ENCODE data around the gene LHFPL3. TPM values are rescaled to one million over a fixed set of nuclear protein-coding genes. Genes with fewer than 3 reads are reported as not detected.

Gene LHFPL3
- total and polyA plus RNA-seq, 2 experiments from 2014 or later = 0.24 TPM; not detected in 1

DNA sequence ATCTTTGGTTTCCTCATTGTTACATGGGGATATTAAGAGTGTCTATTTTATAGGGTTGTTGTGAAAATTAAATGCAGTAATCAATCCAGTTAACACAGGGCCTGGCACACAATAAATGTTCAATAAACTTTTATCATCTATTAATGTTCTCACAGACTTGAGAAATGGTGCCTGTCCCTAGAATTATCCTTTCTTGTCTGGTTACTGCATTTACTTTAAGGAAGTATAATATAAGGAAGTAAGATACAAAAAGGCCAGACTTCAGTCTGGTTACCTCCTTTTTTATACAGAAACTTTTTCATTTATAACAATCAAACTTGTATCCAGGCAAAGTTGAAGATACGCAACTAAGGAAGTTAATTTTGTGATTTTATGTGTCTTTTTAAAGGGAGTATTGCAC is 117.0 kb downstream of the LHFPL3 start:
- Histone ChIP-seq H3K4me3 (no peak overlapping the region), H3K27ac (ENCODE audit: low read depth) (no peak overlapping the region), H2AFZ (no peak overlapping the region), H3K9me2 (ENCODE audit: insufficient read depth) (no peaks in the 10 kb centered on the region), H3K4me2 (no peak overlapping the region), H3K36me3 (ENCODE audit: insufficient read depth) (no peaks in the 10 kb centered on the region), H3K4me1 (ENCODE audit: insufficient read depth) (no peaks in the 10 kb centered on the region), H4K20me1 (replicated peaks; ENCODE audit: insufficient read depth) (no peaks in the 10 kb centered on the region), H3K27me3 (ENCODE audit: insufficient read depth) (no peaks in the 10 kb centered on the region), H3K79me2 (replicated peaks; ENCODE audit: insufficient read depth) (no peaks in the 10 kb centered on the region), H3F3A (replicated peaks; ENCODE audit: low read depth) (no peaks in the 10 kb centered on the region)
- H3K27ac Mint-ChIP-seq = no peak overlapping the region
- H3K9me3 Mint-ChIP-seq = no peaks in the 10 kb centered on the region
- H3K4me1 Mint-ChIP-seq = no peaks in the 10 kb centered on the region
- no peak overlapping the region for H3K4me3 Mint-ChIP-seq
- no peaks in the 10 kb centered on the region for H3K36me3 Mint-ChIP-seq (ENCODE audit: low read depth)
- DNase-seq (ENCODE audit: low spot score) (no peak), ATAC-seq (no peak)
- H3K27me3 Mint-ChIP-seq (ENCODE audit: insufficient read depth, low read depth, poor library complexity) = peaks cover 3% of the 10 kb centered on the region
- TF ChIP-seq EZH2 (IDR thresholded peaks at IDR 0.05; ENCODE audit: low read depth, unreplicated experiment) (no peak), ZNF114 (CRISPR knock-in tag; IDR thresholded peaks at IDR 0.05) (no peak), STAT1 (IDR thresholded peaks at IDR 0.05; ENCODE audit: unreplicated experiment) (no peak), POLR2AphosphoS5 (IDR thresholded peaks at IDR 0.05; ENCODE audit: low read depth) (no peak)
- TF ChIP-seq, protein P1, sequence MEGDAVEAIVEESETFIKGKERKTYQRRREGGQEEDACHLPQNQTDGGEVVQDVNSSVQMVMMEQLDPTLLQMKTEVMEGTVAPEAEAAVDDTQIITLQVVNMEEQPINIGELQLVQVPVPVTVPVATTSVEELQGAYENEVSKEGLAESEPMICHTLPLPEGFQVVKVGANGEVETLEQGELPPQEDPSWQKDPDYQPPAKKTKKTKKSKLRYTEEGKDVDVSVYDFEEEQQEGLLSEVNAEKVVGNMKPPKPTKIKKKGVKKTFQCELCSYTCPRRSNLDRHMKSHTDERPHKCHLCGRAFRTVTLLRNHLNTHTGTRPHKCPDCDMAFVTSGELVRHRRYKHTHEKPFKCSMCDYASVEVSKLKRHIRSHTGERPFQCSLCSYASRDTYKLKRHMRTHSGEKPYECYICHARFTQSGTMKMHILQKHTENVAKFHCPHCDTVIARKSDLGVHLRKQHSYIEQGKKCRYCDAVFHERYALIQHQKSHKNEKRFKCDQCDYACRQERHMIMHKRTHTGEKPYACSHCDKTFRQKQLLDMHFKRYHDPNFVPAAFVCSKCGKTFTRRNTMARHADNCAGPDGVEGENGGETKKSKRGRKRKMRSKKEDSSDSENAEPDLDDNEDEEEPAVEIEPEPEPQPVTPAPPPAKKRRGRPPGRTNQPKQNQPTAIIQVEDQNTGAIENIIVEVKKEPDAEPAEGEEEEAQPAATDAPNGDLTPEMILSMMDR (conservative IDR thresholded peaks at IDR 0.05; ENCODE audit: low read depth in 2 of 2) = no peak

DNA sequence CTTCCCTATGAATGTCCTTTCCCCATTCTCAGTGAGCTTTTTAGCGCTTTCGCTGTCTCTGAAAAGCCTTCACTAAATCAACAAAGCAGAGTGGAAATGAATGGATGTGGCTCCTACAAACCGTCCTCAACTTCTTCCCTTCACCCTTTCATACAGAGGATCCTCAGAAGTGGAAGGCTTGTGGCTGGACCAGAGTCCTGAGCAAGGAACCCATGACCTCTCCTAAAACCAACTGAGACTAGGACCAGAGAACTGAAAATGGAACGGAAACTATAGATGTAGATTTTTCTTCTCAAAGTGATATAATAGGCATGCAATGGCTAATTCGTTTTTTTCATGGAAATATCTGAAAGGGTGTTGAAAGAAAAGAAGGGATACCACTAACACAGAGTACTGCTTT is 122.5 kb downstream of the LHFPL3 start:
- Histone ChIP-seq H3K36me3 (ENCODE audit: insufficient read depth) (no peaks in the 10 kb centered on the region), H4K20me1 (replicated peaks; ENCODE audit: insufficient read depth) (no peaks in the 10 kb centered on the region; the same call in 1 of the 2 replicates), H3K4me3 (no peak overlapping the region), H3K4me2 (no peak overlapping the region), H3K79me2 (replicated peaks; ENCODE audit: insufficient read depth) (no peaks in the 10 kb centered on the region), H2AFZ (no peak overlapping the region), H3K9me2 (ENCODE audit: insufficient read depth) (no peaks in the 10 kb centered on the region), H3K27ac (ENCODE audit: low read depth) (no peak overlapping the region), H3F3A (replicated peaks; ENCODE audit: low read depth) (no peaks in the 10 kb centered on the region), H3K27me3 (ENCODE audit: insufficient read depth) (peaks cover 22% of the 10 kb centered on the region), H3K4me1 (ENCODE audit: insufficient read depth) (no peaks in the 10 kb centered on the region)
- DNase-seq (ENCODE audit: low spot score) (no peak), ATAC-seq (no peak)
- Mint-ChIP-seq H3K4me1 (no peaks in the 10 kb centered on the region), H3K9me3 (peaks cover 7% of the 10 kb centered on the region; the same call in 2 of the 3 replicates), H3K4me3 (no peak overlapping the region), H3K27me3 (ENCODE audit: insufficient read depth, low read depth, poor library complexity) (peaks cover 4% of the 10 kb centered on the region), H3K27ac (no peak overlapping the region), H3K36me3 (ENCODE audit: low read depth) (no peaks in the 10 kb centered on the region)
- TF ChIP-seq EZH2phosphoT487 (IDR thresholded peaks at IDR 0.05; ENCODE audit: unreplicated experiment) (no peak), POLR2AphosphoS5 (IDR thresholded peaks at IDR 0.05; ENCODE audit: low read depth) (no peak), ZNF331 (CRISPR knock-in tag; IDR thresholded peaks at IDR 0.05; ENCODE audit: low read depth) (no peak), EZH2 (IDR thresholded peaks at IDR 0.05; ENCODE audit: low read depth, unreplicated experiment) (no peak)
- TF ChIP-seq, protein P1 (conservative IDR thresholded peaks at IDR 0.05; ENCODE audit: low read depth in 2 of 2) = no peak
- TF ChIP-seq, protein P2, sequence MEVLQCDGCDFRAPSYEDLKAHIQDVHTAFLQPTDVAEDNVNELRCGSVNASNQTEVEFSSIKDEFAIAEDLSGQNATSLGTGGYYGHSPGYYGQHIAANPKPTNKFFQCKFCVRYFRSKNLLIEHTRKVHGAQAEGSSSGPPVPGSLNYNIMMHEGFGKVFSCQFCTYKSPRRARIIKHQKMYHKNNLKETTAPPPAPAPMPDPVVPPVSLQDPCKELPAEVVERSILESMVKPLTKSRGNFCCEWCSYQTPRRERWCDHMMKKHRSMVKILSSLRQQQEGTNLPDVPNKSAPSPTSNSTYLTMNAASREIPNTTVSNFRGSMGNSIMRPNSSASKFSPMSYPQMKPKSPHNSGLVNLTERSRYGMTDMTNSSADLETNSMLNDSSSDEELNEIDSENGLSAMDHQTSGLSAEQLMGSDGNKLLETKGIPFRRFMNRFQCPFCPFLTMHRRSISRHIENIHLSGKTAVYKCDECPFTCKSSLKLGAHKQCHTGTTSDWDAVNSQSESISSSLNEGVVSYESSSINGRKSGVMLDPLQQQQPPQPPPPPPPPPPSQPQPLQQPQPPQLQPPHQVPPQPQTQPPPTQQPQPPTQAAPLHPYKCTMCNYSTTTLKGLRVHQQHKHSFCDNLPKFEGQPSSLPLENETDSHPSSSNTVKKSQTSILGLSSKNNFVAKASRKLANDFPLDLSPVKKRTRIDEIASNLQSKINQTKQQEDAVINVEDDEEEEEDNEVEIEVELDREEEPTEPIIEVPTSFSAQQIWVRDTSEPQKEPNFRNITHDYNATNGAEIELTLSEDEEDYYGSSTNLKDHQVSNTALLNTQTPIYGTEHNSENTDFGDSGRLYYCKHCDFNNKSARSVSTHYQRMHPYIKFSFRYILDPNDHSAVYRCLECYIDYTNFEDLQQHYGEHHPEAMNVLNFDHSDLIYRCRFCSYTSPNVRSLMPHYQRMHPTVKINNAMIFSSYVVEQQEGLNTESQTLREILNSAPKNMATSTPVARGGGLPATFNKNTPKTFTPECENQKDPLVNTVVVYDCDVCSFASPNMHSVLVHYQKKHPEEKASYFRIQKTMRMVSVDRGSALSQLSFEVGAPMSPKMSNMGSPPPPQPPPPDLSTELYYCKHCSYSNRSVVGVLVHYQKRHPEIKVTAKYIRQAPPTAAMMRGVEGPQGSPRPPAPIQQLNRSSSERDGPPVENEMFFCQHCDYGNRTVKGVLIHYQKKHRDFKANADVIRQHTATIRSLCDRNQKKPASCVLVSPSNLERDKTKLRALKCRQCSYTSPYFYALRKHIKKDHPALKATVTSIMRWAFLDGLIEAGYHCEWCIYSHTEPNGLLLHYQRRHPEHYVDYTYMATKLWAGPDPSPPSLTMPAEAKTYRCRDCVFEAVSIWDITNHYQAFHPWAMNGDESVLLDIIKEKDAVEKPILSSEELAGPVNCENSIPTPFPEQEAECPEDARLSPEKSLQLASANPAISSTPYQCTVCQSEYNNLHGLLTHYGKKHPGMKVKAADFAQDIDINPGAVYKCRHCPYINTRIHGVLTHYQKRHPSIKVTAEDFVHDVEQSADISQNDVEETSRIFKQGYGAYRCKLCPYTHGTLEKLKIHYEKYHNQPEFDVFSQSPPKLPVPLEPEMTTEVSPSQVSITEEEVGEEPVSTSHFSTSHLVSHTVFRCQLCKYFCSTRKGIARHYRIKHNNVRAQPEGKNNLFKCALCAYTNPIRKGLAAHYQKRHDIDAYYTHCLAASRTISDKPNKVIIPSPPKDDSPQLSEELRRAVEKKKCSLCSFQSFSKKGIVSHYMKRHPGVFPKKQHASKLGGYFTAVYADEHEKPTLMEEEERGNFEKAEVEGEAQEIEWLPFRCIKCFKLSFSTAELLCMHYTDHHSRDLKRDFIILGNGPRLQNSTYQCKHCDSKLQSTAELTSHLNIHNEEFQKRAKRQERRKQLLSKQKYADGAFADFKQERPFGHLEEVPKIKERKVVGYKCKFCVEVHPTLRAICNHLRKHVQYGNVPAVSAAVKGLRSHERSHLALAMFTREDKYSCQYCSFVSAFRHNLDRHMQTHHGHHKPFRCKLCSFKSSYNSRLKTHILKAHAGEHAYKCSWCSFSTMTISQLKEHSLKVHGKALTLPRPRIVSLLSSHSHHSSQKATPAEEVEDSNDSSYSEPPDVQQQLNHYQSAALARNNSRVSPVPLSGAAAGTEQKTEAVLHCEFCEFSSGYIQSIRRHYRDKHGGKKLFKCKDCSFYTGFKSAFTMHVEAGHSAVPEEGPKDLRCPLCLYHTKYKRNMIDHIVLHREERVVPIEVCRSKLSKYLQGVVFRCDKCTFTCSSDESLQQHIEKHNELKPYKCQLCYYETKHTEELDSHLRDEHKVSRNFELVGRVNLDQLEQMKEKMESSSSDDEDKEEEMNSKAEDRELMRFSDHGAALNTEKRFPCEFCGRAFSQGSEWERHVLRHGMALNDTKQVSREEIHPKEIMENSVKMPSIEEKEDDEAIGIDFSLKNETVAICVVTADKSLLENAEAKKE (CRISPR knock-in tag; IDR thresholded peaks at IDR 0.05) = no peak
